ENCODE data around the gene ABCA9. TPM values are rescaled to one million over a fixed set of nuclear protein-coding genes. Genes with fewer than 3 reads are reported as not detected.

ABCA9 gene
- polyA plus RNA-seq, 1 donor from 2014 or later: 0.69 TPM

DNA sequence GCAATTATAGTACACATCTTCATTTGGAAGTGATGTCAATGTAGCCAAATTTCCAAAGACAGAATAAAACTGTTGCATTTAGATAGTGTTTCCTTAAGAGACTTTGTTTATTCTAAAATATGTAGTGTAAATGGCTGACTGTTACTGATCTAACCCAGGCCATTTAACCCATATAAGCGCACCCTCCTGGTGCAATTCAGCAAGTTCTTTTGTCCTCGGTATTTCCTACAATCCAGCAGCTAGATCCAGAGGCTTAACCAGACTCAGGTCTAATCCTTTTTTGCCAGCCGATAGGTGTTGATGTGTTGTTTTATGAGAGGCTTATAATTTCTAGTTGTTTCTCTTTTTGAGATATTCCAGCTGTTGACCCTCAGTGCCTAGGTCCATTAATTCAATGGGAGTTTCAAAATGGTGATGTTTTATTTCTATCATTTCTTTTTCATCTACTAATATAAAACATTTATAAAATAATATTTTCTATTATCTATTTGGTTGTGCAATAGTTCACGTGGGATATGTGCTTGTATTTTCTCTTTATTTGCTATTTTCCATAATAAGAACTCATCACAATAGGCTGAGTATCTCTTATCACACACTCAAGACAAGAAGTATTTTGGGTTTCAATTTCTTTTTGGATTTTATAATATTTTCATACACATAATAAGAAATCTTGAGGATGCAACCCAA is 14.5 kb downstream of the ABCA9 start:
- Histone ChIP-seq H3K4me2 (ENCODE audit: low read length) (no peak overlapping the region), H3K27me3 (ENCODE audit: insufficient read depth, low read depth, low read length) (no peaks in the 10 kb centered on the region), H3F3A (ENCODE audit: insufficient read depth, low read length, poor library complexity, severe bottlenecking) (no peaks in the 10 kb centered on the region), H2AFZ (ENCODE audit: low read depth, low read length) (no peak overlapping the region), H3K36me3 (ENCODE audit: insufficient read depth, low read length) (no peaks in the 10 kb centered on the region), H3K9me2 (ENCODE audit: insufficient read depth, low read length) (no peaks in the 10 kb centered on the region), H3K9ac (ENCODE audit: low read length) (no peak overlapping the region), H3K79me2 (replicated peaks; ENCODE audit: insufficient read depth, low read length) (no peaks in the 10 kb centered on the region), H3K27ac (ENCODE audit: low read length) (no peak overlapping the region), H3K9me3 (ENCODE audit: low read length) (no peaks in the 10 kb centered on the region), H4K20me1 (ENCODE audit: insufficient read depth) (no peaks in the 10 kb centered on the region), H3K4me3 (ENCODE audit: low read length) (no peak overlapping the region)
- TF ChIP-seq EP300 (conservative IDR thresholded peaks at IDR 0.05; ENCODE audit: poor library complexity, severe bottlenecking): no peak
- no peak for TF ChIP-seq EZH2 (IDR thresholded peaks at IDR 0.05; ENCODE audit: borderline replicate concordance, insufficient read depth, low read length, poor library complexity, severe bottlenecking)
- TF ChIP-seq SMC3 (conservative IDR thresholded peaks at IDR 0.05; ENCODE audit: poor library complexity): no peak
- TF ChIP-seq POLR2AphosphoS5 (IDR thresholded peaks at IDR 0.05): no peak
- no peak for TF ChIP-seq TAF1 (IDR thresholded peaks at IDR 0.05; ENCODE audit: low read depth)
- TF ChIP-seq, protein P1, sequence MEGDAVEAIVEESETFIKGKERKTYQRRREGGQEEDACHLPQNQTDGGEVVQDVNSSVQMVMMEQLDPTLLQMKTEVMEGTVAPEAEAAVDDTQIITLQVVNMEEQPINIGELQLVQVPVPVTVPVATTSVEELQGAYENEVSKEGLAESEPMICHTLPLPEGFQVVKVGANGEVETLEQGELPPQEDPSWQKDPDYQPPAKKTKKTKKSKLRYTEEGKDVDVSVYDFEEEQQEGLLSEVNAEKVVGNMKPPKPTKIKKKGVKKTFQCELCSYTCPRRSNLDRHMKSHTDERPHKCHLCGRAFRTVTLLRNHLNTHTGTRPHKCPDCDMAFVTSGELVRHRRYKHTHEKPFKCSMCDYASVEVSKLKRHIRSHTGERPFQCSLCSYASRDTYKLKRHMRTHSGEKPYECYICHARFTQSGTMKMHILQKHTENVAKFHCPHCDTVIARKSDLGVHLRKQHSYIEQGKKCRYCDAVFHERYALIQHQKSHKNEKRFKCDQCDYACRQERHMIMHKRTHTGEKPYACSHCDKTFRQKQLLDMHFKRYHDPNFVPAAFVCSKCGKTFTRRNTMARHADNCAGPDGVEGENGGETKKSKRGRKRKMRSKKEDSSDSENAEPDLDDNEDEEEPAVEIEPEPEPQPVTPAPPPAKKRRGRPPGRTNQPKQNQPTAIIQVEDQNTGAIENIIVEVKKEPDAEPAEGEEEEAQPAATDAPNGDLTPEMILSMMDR (IDR thresholded peaks at IDR 0.05; ENCODE audit: poor library complexity, severe bottlenecking): no peak
- TF ChIP-seq, protein P2, sequence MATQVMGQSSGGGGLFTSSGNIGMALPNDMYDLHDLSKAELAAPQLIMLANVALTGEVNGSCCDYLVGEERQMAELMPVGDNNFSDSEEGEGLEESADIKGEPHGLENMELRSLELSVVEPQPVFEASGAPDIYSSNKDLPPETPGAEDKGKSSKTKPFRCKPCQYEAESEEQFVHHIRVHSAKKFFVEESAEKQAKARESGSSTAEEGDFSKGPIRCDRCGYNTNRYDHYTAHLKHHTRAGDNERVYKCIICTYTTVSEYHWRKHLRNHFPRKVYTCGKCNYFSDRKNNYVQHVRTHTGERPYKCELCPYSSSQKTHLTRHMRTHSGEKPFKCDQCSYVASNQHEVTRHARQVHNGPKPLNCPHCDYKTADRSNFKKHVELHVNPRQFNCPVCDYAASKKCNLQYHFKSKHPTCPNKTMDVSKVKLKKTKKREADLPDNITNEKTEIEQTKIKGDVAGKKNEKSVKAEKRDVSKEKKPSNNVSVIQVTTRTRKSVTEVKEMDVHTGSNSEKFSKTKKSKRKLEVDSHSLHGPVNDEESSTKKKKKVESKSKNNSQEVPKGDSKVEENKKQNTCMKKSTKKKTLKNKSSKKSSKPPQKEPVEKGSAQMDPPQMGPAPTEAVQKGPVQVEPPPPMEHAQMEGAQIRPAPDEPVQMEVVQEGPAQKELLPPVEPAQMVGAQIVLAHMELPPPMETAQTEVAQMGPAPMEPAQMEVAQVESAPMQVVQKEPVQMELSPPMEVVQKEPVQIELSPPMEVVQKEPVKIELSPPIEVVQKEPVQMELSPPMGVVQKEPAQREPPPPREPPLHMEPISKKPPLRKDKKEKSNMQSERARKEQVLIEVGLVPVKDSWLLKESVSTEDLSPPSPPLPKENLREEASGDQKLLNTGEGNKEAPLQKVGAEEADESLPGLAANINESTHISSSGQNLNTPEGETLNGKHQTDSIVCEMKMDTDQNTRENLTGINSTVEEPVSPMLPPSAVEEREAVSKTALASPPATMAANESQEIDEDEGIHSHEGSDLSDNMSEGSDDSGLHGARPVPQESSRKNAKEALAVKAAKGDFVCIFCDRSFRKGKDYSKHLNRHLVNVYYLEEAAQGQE (IDR thresholded peaks at IDR 0.05; ENCODE audit: borderline replicate concordance): no peak
- TF ChIP-seq MXI1 (conservative IDR thresholded peaks at IDR 0.05; ENCODE audit: poor library complexity, severe bottlenecking): no peak
- TF ChIP-seq RAD21 (conservative IDR thresholded peaks at IDR 0.05): no peak

DNA sequence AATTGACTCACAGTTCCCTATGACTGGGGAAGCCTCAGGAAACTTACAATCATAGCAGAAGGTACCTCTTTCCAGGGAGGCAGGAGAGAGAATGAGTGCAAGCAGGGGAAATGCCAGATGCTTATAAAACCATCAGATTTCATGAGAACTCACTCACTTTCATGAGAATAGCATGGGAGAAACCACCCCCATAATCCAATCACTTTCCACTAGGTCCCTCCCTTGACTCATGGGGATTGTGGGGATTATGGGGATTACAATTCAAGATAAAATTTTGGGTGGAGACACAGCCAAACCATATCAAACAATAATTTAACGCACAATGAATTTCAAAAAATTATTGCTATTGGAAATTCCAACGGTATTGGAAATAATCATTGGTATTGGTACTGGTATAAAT is 15.1 kb downstream of the ABCA9 start:
- Histone ChIP-seq H3K4me3 (ENCODE audit: low read length) (no peak overlapping the region), H3F3A (ENCODE audit: insufficient read depth, low read length, poor library complexity, severe bottlenecking) (no peaks in the 10 kb centered on the region), H3K27ac (ENCODE audit: low read length) (no peak overlapping the region), H2AFZ (ENCODE audit: low read depth, low read length) (no peak overlapping the region), H3K36me3 (ENCODE audit: insufficient read depth, low read length) (no peaks in the 10 kb centered on the region), H3K9me2 (ENCODE audit: insufficient read depth, low read length) (no peaks in the 10 kb centered on the region), H3K9me3 (ENCODE audit: low read length) (no peaks in the 10 kb centered on the region), H3K4me2 (ENCODE audit: low read length) (no peak overlapping the region), H4K20me1 (ENCODE audit: insufficient read depth) (no peaks in the 10 kb centered on the region), H3K79me2 (replicated peaks; ENCODE audit: insufficient read depth, low read length) (no peaks in the 10 kb centered on the region), H3K27me3 (ENCODE audit: insufficient read depth, low read depth, low read length) (no peaks in the 10 kb centered on the region), H3K9ac (ENCODE audit: low read length) (no peak overlapping the region)
- TF ChIP-seq TAF1 (IDR thresholded peaks at IDR 0.05; ENCODE audit: low read depth) (no peak), SMC3 (conservative IDR thresholded peaks at IDR 0.05; ENCODE audit: poor library complexity) (no peak), EP300 (conservative IDR thresholded peaks at IDR 0.05; ENCODE audit: poor library complexity, severe bottlenecking) (no peak), RAD21 (conservative IDR thresholded peaks at IDR 0.05) (no peak), MXI1 (conservative IDR thresholded peaks at IDR 0.05; ENCODE audit: poor library complexity, severe bottlenecking) (no peak), POLR2AphosphoS5 (IDR thresholded peaks at IDR 0.05) (no peak), EZH2 (IDR thresholded peaks at IDR 0.05; ENCODE audit: borderline replicate concordance, insufficient read depth, low read length, poor library complexity, severe bottlenecking) (no peak)
- TF ChIP-seq, protein P1 (IDR thresholded peaks at IDR 0.05; ENCODE audit: poor library complexity, severe bottlenecking): no peak
- TF ChIP-seq, protein P2 (IDR thresholded peaks at IDR 0.05; ENCODE audit: borderline replicate concordance): no peak

All from neural cell (in vitro differentiated cells).